ENCODE results near the gene TMEM138.

The TMEM138 gene

GRCh38 chr11:61356706-61357105 lies 5.5 kb upstream of the TMEM138 start:
- no peak for TF ChIP-seq CTCF (IDR thresholded peaks at IDR 0.05; ENCODE audit: low read length, missing control alignments)
- H3K4me3 ChIP-seq (replicated peaks; ENCODE audit: low read depth, low read length), result no peak overlapping the region
- DNase-seq (ENCODE audit: low read depth), result no peak

- H3K4me3 ChIP-seq (replicated peaks; ENCODE audit: low read depth, low read length), result no peak overlapping the region
- no peak for TF ChIP-seq CTCF (IDR thresholded peaks at IDR 0.05; ENCODE audit: low read length, missing control alignments)
- DNase-seq (ENCODE audit: low read depth), result no peak
These were observed 4.8 kb upstream of the TMEM138 start for GRCh38 chr11:61357233-61357893.

GRCh38 chr11:61357894-61358239 lies 4.3 kb upstream of the TMEM138 start:
- TF ChIP-seq CTCF (IDR thresholded peaks at IDR 0.05; ENCODE audit: low read length, missing control alignments), result no peak
- DNase-seq (ENCODE audit: low read depth), result no peak
- H3K4me3 ChIP-seq (replicated peaks; ENCODE audit: low read depth, low read length), result no peak overlapping the region

- TF ChIP-seq CTCF (IDR thresholded peaks at IDR 0.05; ENCODE audit: low read length, missing control alignments), result no peak
- H3K4me3 ChIP-seq (replicated peaks; ENCODE audit: low read depth, low read length), result no peak overlapping the region
- no peak for DNase-seq (ENCODE audit: low read depth)
These were observed 3.6 kb upstream of the TMEM138 start for GRCh38 chr11:61358566-61358965.

- TF ChIP-seq CTCF (IDR thresholded peaks at IDR 0.05; ENCODE audit: low read length, missing control alignments), result no peak
- no peak for DNase-seq (ENCODE audit: low read depth)
- no peak overlapping the region for H3K4me3 ChIP-seq (replicated peaks; ENCODE audit: low read depth, low read length)
These were observed 2.7 kb upstream of the TMEM138 start for GRCh38 chr11:61359516-61359915.

- no peak for TF ChIP-seq CTCF (IDR thresholded peaks at IDR 0.05; ENCODE audit: low read length, missing control alignments)
- H3K4me3 ChIP-seq (replicated peaks; ENCODE audit: low read depth, low read length), result peak overlapping the region; percentile 82
- no peak for DNase-seq (ENCODE audit: low read depth)
These were observed 885 bp upstream of the TMEM138 start for GRCh38 chr11:61361237-61361740.

- peak overlapping the region; percentile 82 for H3K4me3 ChIP-seq (replicated peaks; ENCODE audit: low read depth, low read length)
- DNase-seq (ENCODE audit: low read depth), result peak; percentile 55
- no peak for TF ChIP-seq CTCF (IDR thresholded peaks at IDR 0.05; ENCODE audit: low read length, missing control alignments)
These were observed 335 bp downstream of the TMEM138 start for GRCh38 chr11:61362542-61362875.
